ENCODE measurements around the gene NAP1L1. TPM values are rescaled to one million over a fixed set of nuclear protein-coding genes. Genes with fewer than 3 reads are reported as not detected.

The NAP1L1 gene, protein sequence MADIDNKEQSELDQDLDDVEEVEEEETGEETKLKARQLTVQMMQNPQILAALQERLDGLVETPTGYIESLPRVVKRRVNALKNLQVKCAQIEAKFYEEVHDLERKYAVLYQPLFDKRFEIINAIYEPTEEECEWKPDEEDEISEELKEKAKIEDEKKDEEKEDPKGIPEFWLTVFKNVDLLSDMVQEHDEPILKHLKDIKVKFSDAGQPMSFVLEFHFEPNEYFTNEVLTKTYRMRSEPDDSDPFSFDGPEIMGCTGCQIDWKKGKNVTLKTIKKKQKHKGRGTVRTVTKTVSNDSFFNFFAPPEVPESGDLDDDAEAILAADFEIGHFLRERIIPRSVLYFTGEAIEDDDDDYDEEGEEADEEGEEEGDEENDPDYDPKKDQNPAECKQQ
- total RNA-seq (100 to 1,000 TPM; 353 to 460 (median 404) TPM), polyA plus RNA-seq (100 to 1,000 TPM; 354 to 533 (median 456) TPM)
- long read RNA-seq, donor 1, full-length matches to known transcripts = 79 of 217 reads
- long read RNA-seq, donor 1, partial matches to known transcripts = 117 of 217 reads
- long read RNA-seq, donor 1, other reads (novel, unspliced or antisense) = 21 of 217 reads
- long read RNA-seq, donor 2, full-length matches to known transcripts = 46 of 202 reads
- long read RNA-seq, donor 2, partial matches to known transcripts = 145 of 202 reads
- long read RNA-seq, donor 2, other reads (novel, unspliced or antisense) = 11 of 202 reads

DNA sequence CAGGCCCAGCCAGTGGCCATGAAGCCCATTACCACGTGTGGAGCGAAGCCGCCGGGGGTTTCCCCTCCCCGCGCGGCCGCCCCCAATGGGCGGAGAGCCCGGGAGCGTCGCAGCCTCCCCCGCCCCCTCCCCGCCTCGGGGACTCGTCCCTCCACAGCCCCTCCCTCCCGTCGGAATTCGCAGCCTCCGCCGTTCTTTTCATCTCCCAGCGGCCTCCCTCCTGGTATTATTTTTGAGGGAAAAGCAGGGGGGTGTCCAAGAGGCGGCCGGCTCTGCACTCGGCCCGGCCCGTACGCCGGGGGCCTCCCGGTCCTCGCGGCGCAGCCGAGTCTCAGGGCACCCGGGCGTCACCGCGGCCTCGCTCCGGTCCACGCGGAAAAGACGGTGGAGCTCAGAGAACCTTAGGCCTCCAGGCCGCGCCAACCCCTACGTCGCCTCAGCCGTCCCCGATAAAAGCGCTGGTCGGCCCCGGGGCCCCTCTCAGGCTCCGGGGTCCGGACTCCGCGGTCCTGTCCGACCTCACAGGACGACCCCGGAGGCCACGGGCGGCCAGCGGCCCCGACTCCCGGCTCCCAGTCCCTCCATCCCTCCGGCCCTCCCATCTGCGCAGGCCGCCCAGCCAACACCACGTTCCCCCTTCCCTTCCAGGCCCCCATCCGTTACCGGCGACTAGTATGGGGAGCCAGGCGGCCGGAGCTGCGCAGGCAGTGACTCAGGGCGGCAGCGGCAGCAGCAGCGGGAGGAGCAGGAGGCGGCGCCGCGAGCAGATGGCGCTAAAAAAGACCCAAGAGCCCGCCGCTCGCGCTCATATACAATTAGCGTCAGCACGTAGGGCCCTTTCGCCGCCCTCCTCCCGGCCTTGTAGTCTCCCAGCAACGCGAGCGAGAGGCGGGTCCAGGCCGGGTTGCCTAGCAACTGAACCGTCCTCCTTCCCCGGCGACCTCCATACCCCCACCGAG lies at the start of gene NAP1L1:
Gene NAP1L1, minus strand, starts transcription at position 782 of the 959 bp plus-strand sequence. CDS start 10,466 bp downstream, outside the sequence.
- Histone ChIP-seq H3K4me3 (peak within 1 kb of the TSS; percentile 70 to 93 (median 87)), H3K9me3 (peaks cover 0 to 2% (median 0%) of the 10 kb centered on the region in 8 donors), H3K4me1 (peaks cover 14 to 69% (median 56%) of the 10 kb centered on the region in 6 donors), H3K27me3 (replicated peaks in 1 of 7) (no peaks in the 10 kb centered on the region), H3K36me3 (no peaks in the 10 kb centered on the region), H3K27ac (peak within 1 kb of the TSS; percentile 94 to 99 (median 98))
- intact Hi-C loops (cut with DNase I; ENCODE audit: low total_unique reads) = loop anchor here (10.0 kb wide), 2 partner anchors 261 to 471 kb away; partner anchors contain the start of genes BBS10 and OSBPL8
- DNase-seq = peak; percentile 99
- peak in 2 of 3 donors; percentile 79 to 96 for TF ChIP-seq POLR2A (IDR thresholded peaks at IDR 0.05)
- TF ChIP-seq, protein P1, sequence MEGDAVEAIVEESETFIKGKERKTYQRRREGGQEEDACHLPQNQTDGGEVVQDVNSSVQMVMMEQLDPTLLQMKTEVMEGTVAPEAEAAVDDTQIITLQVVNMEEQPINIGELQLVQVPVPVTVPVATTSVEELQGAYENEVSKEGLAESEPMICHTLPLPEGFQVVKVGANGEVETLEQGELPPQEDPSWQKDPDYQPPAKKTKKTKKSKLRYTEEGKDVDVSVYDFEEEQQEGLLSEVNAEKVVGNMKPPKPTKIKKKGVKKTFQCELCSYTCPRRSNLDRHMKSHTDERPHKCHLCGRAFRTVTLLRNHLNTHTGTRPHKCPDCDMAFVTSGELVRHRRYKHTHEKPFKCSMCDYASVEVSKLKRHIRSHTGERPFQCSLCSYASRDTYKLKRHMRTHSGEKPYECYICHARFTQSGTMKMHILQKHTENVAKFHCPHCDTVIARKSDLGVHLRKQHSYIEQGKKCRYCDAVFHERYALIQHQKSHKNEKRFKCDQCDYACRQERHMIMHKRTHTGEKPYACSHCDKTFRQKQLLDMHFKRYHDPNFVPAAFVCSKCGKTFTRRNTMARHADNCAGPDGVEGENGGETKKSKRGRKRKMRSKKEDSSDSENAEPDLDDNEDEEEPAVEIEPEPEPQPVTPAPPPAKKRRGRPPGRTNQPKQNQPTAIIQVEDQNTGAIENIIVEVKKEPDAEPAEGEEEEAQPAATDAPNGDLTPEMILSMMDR (IDR thresholded peaks at IDR 0.05 in 8 of 11, conservative IDR thresholded peaks at IDR 0.05 in 3 of 11) = no peak
- peak; percentile 98 to 99 (median 98) for TF ChIP-seq POLR2AphosphoS5 (IDR thresholded peaks at IDR 0.05)
- 0 to 2% (median 1%) methylated on average over 41 to 100 of the region's 100 CpGs for WGBS, 5 donors

DNA sequence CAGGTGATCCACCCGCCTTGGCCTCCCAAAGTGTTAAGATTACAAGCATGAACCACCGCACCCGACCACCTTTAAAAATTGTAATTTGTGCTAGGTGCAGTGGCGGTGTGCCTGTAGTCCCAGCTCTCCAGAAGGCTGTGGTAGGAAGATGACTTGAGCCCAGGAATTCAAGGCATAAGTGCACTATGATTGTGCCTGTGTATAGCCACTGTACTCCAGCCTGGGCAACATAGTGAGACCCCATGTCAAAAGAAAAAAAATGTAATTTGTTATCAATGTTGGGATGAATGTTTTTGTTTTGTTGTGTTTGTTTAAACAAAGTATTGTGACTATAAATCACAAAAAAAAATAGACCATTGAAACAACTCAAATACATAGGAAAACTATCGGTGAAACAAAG lies 43.1 kb upstream of the NAP1L1 start:
- Histone ChIP-seq H3K4me1 (peaks cover 0 to 4% (median 0%) of the 10 kb centered on the region in 6 donors), H3K4me3 (no peak overlapping the region), H3K9me3 (peaks cover 0 to 3% (median 0%) of the 10 kb centered on the region in 8 donors), H3K27me3 (replicated peaks in 1 of 7) (no peaks in the 10 kb centered on the region), H3K27ac (no peak overlapping the region), H3K36me3 (no peaks in the 10 kb centered on the region)
- WGBS, 5 donors = 95 to 98% (median 96%) methylated on average over 5 of the region's 5 CpGs
- intact Hi-C loops (cut with DNase I; ENCODE audit: low total_unique reads) = no loop called here
- no peak for DNase-seq
- TF ChIP-seq POLR2A (IDR thresholded peaks at IDR 0.05) (no peak), POLR2AphosphoS5 (IDR thresholded peaks at IDR 0.05) (no peak)
- TF ChIP-seq, protein P1 (IDR thresholded peaks at IDR 0.05 in 8 of 11, conservative IDR thresholded peaks at IDR 0.05 in 3 of 11) = no peak

DNA sequence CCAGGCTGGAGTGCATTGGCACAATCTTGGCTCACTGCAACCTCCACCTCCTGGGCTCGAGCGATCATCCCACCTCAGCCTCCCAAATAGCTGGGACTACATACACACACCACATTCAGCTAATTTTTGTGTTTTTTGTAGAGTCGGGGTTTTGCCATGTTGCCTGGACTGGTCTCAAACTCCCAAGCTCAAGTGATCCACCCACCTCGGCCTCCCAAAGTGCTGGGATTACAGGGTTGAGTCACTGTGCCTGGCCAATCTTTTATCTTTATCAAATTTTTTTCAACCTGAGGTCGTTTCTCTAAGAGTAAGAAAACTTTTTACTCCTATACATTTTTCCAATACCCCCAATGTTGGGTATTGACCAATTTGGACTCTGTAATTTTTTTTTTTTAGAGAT lies 40.0 kb upstream of the NAP1L1 start:
- H3K27ac ChIP-seq = no peak overlapping the region
- TF ChIP-seq POLR2AphosphoS5 (IDR thresholded peaks at IDR 0.05) (no peak), POLR2A (IDR thresholded peaks at IDR 0.05) (no peak)
- TF ChIP-seq, protein P1 (IDR thresholded peaks at IDR 0.05 in 8 of 11, conservative IDR thresholded peaks at IDR 0.05 in 3 of 11) = no peak
- H3K4me3 ChIP-seq = no peak overlapping the region
- H3K36me3 ChIP-seq = no peaks in the 10 kb centered on the region
- 81 to 90% (median 85%) methylated on average over 4 to 5 of the region's 5 CpGs for WGBS, 5 donors
- H3K27me3 ChIP-seq (replicated peaks in 1 of 7) = no peaks in the 10 kb centered on the region
- peaks cover 0 to 4% (median 0%) of the 10 kb centered on the region in 6 donors for H3K4me1 ChIP-seq
- intact Hi-C loops (cut with DNase I; ENCODE audit: low total_unique reads) = no loop called here
- DNase-seq = no peak
- no peaks in the 10 kb centered on the region for H3K9me3 ChIP-seq
